Endothelial cell of umbilical vein (primary cell): ENCODE measurements around the gene HECW1. TPM values are rescaled to one million over a fixed set of nuclear protein-coding genes. Genes with fewer than 3 reads are reported as not detected.

ENCODE experiments used
- BruUV-seq: library from RNA; stranded (reverse); fragments of 400-500 nt; replicated peaks from 2 replicates; lab custom pipeline; 2021; lab: Mats Ljungman, UMichigan
- CTCF ChIA-PET: fragments of 300-600, 350-600 bp; sonication (Branson Sonifier 250); formaldehyde crosslinking; loops from one replicate; lab custom pipeline; 2021; ENCODE audit warnings: antibody characterized with exemption, inconsistent platforms; lab: Charles Lee
- POLR2A ChIA-PET: fragments of 300-600, 350-600 bp; sonication (Branson Sonifier 250); formaldehyde crosslinking; loops from one replicate; lab custom pipeline; 2021; ENCODE audit warnings: antibody characterized with exemption, inconsistent platforms; lab: Charles Lee
- DNase-seq: peaks from one replicate; pipeline ENCODE4 v3.0.0-alpha.2; 2011; ENCODE audit warnings: low read depth, low spot score
- FAIRE-seq: peaks from 2 replicates; lab custom pipeline; 2011; peaks lifted over from hg19 to GRCh38; lab: Jason Lieb, UNC
- H2AFZ ChIP-seq: 2 replicates; pipeline ENCODE4 v1.6.0; 2012; ENCODE audit warnings: low read depth, low read length, control low read depth, inconsistent platforms
- H3K27ac ChIP-seq: 2 replicates; pipeline ENCODE4 v1.5.1; 2011; ENCODE audit warnings: low read depth, mild to moderate bottlenecking, control low read depth, low read length, moderate library complexity; ENCODE audit not compliant: insufficient read depth
- H3K27me3 ChIP-seq, 2 experiments: 2 replicates each; pipeline versions ENCODE4 v1.6.0 to v1.6.1; 2011; ENCODE audit warnings: low read length in 2 of 2, mixed read lengths in 1 of 2; ENCODE audit not compliant: control insufficient read depth in 2 of 2, insufficient read depth in 2 of 2
- H3K36me3 ChIP-seq, 2 experiments: 2 replicates in 1 of 2; 3 replicates in 1 of 2; pipeline ENCODE4 v1.5.1; 2011; ENCODE audit warnings: low read length in 2 of 2, mild to moderate bottlenecking in 1 of 2, moderate library complexity in 1 of 2; ENCODE audit not compliant: control insufficient read depth in 2 of 2, insufficient read depth in 2 of 2; ENCODE audit errors: extremely low read depth in 1 of 2
- H3K4me1 ChIP-seq: 3 replicates; pipeline ENCODE4 v1.5.1; 2011; ENCODE audit warnings: mild to moderate bottlenecking, low read length; ENCODE audit not compliant: control insufficient read depth, insufficient read depth; ENCODE audit errors: extremely low read depth
- H3K4me2 ChIP-seq: 2 replicates; pipeline ENCODE4 v1.6.1; 2011; ENCODE audit warnings: low read length, control low read depth, mixed read lengths; ENCODE audit not compliant: insufficient read depth
- H3K4me3 ChIP-seq, 3 experiments: fragments of 200-600 bp in 1 of 3; sonication (generic), shearing (Covaris generic) in 1 of 3; replicated peaks in 1 of 3; 2 replicates each; pipeline ENCODE4 v1.5.1; 2011 to 2016; ENCODE audit warnings: control low read depth in 3 of 3, low read length in 3 of 3, mild to moderate bottlenecking in 2 of 3, inconsistent platforms in 1 of 3, low read depth in 1 of 3, moderate library complexity in 1 of 3; ENCODE audit not compliant: insufficient read depth in 1 of 3
- H3K79me2 ChIP-seq: 2 replicates; pipeline ENCODE4 v1.6.0; 2012; ENCODE audit warnings: low read length, inconsistent platforms; ENCODE audit not compliant: control insufficient read depth, insufficient read depth
- H3K9ac ChIP-seq: replicated peaks from 2 replicates; pipeline ENCODE3; 2011; ENCODE audit warnings: low read length, control low read depth; ENCODE audit not compliant: insufficient read depth; ENCODE audit errors: extremely low read depth
- H3K9me1 ChIP-seq: replicated peaks from 3 replicates; pipeline ENCODE4 v1.6.0; 2011; ENCODE audit warnings: mild to moderate bottlenecking, low read length; ENCODE audit not compliant: control insufficient read depth, insufficient read depth; ENCODE audit errors: extremely low read depth
- H3K9me3 ChIP-seq: replicated peaks from 2 replicates; pipeline ENCODE4 v1.5.1; 2012; ENCODE audit warnings: low read length, inconsistent platforms; ENCODE audit not compliant: control insufficient read depth, insufficient read depth
- H4K20me1 ChIP-seq: replicated peaks from 2 replicates; pipeline ENCODE3; 2011; ENCODE audit warnings: mild to moderate bottlenecking, low read length; ENCODE audit not compliant: control insufficient read depth, insufficient read depth; ENCODE audit errors: extremely low read depth
- CTCF ChIP-seq, 2 donors: IDR thresholded peaks; 1 replicate in 1 of 2; 2 replicates in 1 of 2; pipeline ENCODE4 v1.5.1; 2011; ENCODE audit warnings: low read length in 2 of 2, mild to moderate bottlenecking in 2 of 2, moderate library complexity in 2 of 2, control low read depth in 1 of 2, inconsistent platforms in 1 of 2, low read depth in 1 of 2; ENCODE audit not compliant: insufficient read depth in 1 of 2; ENCODE audit errors: extremely low read depth in 1 of 2
- EZH2 ChIP-seq: IDR thresholded peaks from 2 replicates; pipeline ENCODE4 v1.6.1; 2012; ENCODE audit warnings: borderline replicate concordance, low read depth, mild to moderate bottlenecking, moderate library complexity, low read length, inconsistent platforms; ENCODE audit not compliant: severe bottlenecking
- FOS ChIP-seq: IDR thresholded peaks from 2 replicates; pipeline ENCODE4 v1.6.1; 2011; ENCODE audit warnings: mild to moderate bottlenecking, low read length, moderate library complexity, borderline replicate concordance; ENCODE audit not compliant: insufficient read depth
- GATA2 ChIP-seq: IDR thresholded peaks from 2 replicates; pipeline ENCODE4 v1.7.0; 2011; ENCODE audit warnings: low read depth, mild to moderate bottlenecking, moderate library complexity, mixed read lengths, low read length; ENCODE audit not compliant: insufficient read length, insufficient read depth
- JUN ChIP-seq: IDR thresholded peaks from 2 replicates; pipeline ENCODE4 v1.6.1; 2011; ENCODE audit warnings: borderline replicate concordance, low read depth; ENCODE audit not compliant: insufficient read length, insufficient read depth
- MAX ChIP-seq: IDR thresholded peaks from 2 replicates; pipeline ENCODE4 v1.6.1; 2011; ENCODE audit not compliant: insufficient read depth, insufficient read length
- MYC ChIP-seq: IDR thresholded peaks from one replicate; pipeline ENCODE4 v1.6.1; 2011; ENCODE audit warnings: mild to moderate bottlenecking, low read depth, low read length
- POLR2A ChIP-seq: IDR thresholded peaks from 2 replicates; pipeline ENCODE4 v1.6.1; 2012; ENCODE audit warnings: low read depth, mild to moderate bottlenecking, control low read depth, low read length
- POLR2AphosphoS5 ChIP-seq: IDR thresholded peaks from 2 replicates; pipeline ENCODE4 v1.6.1; 2012; ENCODE audit warnings: low read depth, mild to moderate bottlenecking, control low read depth, low read length, moderate library complexity; ENCODE audit not compliant: insufficient read depth
- dilution Hi-C: fragments of 300-500 bp; cut with MboI; formaldehyde crosslinking; loops from one replicate; pipeline ENCODE4 v1.15.0; 2019; ENCODE audit warnings: low sequenced_read_pairs; ENCODE audit not compliant: extremely low pct_ligation_motif_present
- intact Hi-C: fragments of 100-400 bp; cut with micrococcal nuclease; formaldehyde crosslinking; loops from one replicate; pipeline ENCODE4 v1.10.0; 2022
- polyA plus RNA-seq, 4 experiments: library from polyadenylated mRNA; depleted of rRNA in 3 of 4; stranded (reverse) in 3 of 4; unstranded in 1 of 4; fragments of >200 nt; gene quantifications; 2 replicates each; pipeline versions ENCODE4 v1.2.1 to v1.2.3, GENCODE V29; 2011 to 2012; ENCODE audit warnings: missing spikeins in 1 of 4
- total RNA-seq: library from RNA; stranded (reverse); gene quantifications from 2 replicates; pipeline ENCODE4 v1.2.3, GENCODE V29; 2021

The HECW1 gene
- total and polyA plus RNA-seq, 2 donors (not counting 3 experiments of a cell fraction or from before 2014, with no cell fraction given): not detected

GRCh38 chr7:43119371-43120075 is 7.1 kb downstream of the HECW1 start:
- Histone ChIP-seq H3K4me2 (no peak overlapping the region), H3K36me3 (no peaks in the 10 kb centered on the region), H3K79me2 (no peaks in the 10 kb centered on the region), H3K4me3 (no peak overlapping the region), H3K9me1 (no peaks in the 10 kb centered on the region), H3K4me1 (no peaks in the 10 kb centered on the region), H3K27me3 (peaks cover 19 to 24% of the 10 kb centered on the region in 2 experiments), H3K9me3 (no peaks in the 10 kb centered on the region), H2AFZ (no peak overlapping the region), H3K27ac (no peak overlapping the region), H4K20me1 (no peaks in the 10 kb centered on the region), H3K9ac (no peak overlapping the region)
- no peak for DNase-seq
- BruUV-seq: no TSS peak
- TF ChIP-seq EZH2: no peak
- no peak for TF ChIP-seq JUN
- no peak for TF ChIP-seq GATA2
- no peak for TF ChIP-seq POLR2A
- no peak for TF ChIP-seq CTCF (IDR thresholded peaks at IDR 0.05; ENCODE audit: extremely low read depth in 1 of 2, insufficient read depth in 1 of 2, low read depth in 1 of 2, low read length in 2 of 2)
- TF ChIP-seq MAX: no peak
- no peak for TF ChIP-seq POLR2AphosphoS5
- TF ChIP-seq FOS: no peak
- TF ChIP-seq MYC: no peak
- no peak for FAIRE-seq
- intact Hi-C loops: no loop called here
- POLR2A ChIA-PET: no interaction called here
- dilution Hi-C loops: no loop called here
- CTCF ChIA-PET: no interaction called here
